ENCODE measurements around the gene ALOX15.
"Not testable (repeated sequence)": the region's sequence is repeated elsewhere in the genome, so short reads cannot be mapped to it uniquely, and the experiment has no call there.

GRCh38 chr17:4590042-4590441 lies 51.4 kb downstream of the ALOX15 start:
- not testable (repeated sequence) for TF ChIP-seq POLR2A, CTCF (IDR thresholded peaks at IDR 0.05)
